ENCODE data around the gene CYP4A22.

DNA sequence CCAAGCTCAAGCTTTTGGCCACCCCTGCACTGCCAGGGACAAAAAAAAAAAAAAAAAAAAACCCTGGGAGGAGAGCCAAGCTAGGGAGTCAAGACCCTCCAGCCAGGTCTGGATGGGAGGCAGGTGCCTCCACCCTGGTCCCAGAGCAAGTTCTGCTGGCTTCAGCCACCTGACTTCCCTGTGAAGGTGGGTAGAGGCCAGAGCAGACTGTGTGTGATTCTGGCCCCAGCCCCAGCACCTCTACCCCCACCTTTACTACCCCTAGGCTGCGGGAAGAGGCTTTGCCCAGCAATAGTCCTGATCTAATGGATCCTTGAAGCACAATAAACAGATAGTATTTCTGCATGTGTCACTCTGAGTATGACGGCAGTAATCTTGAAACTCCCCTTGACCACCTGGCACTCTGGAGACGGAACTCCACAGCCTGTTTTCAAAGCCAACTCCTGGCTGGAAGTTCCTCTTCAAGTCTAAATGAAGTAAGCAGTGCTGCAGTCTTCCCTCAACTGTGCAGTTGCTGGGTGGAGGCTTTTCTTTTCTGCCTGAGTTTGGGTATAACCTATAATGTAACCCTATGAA is 42.8 kb downstream of the CYP4A22 start:
- TF ChIP-seq SUZ12 (IDR thresholded peaks at IDR 0.05) = no peak
- no peak for TF ChIP-seq ZNF384 (IDR thresholded peaks at IDR 0.05)
- no peak for TF ChIP-seq ELF4 (IDR thresholded peaks at IDR 0.05)
- no peak for TF ChIP-seq LEF1 (IDR thresholded peaks at IDR 0.05; ENCODE audit: borderline replicate concordance)
- TF ChIP-seq BHLHE40 (IDR thresholded peaks at IDR 0.05; ENCODE audit: borderline replicate concordance) = no peak
- no peak for TF ChIP-seq ARNT (IDR thresholded peaks at IDR 0.05)
- no peak for TF ChIP-seq FOXM1 (IDR thresholded peaks at IDR 0.05; ENCODE audit: borderline replicate concordance)

All from HEK293T (cell line).